Germinal center (tissue), 1 donor: ENCODE results near the gene DUSP1.
A peak's percentile ranks its signal among the peaks of the same experiment; 100 is the strongest.
"Not testable (repeated sequence)": the region's sequence is repeated elsewhere in the genome, so short reads cannot be mapped to it uniquely, and the experiment has no call there.

Experiments used
- DNase-seq: peaks from one replicate; pipeline ENCODE4 v3.0.0; 2012; ENCODE audit warnings: mixed read lengths, low spot score

The DUSP1 gene

GRCh38 chr5:172770675-172771438 is at the start of gene DUSP1:
Gene DUSP1, minus strand, starts transcription at chr5:172771195. Its CDS starts 243 bp downstream, at chr5:172770952.
- peak; percentile 97 for DNase-seq

DNA sequence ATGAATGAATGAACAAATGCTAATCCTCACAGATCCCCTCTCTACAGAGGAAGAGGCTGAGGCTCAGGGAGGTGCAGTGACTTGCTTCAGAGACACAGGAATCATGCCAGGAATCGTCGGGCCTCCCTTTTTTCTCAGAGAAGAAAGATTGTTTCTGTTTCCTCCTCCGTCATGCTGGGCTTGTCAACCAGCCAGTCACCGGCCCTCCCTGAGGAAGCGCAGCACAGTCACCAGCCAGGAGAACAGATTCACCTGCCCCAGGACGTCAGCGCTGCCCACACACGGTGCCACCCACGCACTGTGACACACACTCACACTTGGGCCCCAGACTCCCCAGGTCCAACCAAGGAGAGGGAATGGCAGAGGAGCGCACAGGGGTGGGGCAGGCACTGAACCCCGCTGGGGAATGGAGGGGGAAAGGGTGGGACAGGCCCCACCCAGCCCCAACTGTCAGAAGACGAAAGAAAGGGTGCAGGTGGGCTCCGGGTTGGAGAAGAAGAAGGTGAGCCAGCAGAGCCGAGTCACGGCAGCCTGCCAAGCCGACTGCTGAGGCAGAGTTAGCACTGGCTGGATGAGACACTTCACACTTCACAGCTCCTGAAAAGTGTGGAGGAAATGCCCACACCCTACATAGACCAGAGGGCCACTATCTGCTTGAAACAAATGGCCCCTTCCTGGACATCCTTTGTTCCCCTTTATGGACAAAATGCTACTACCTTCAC is 49.2 kb upstream of the DUSP1 start:
- DNase-seq: no peak

- no peak for DNase-seq
Measured at GRCh38 chr5:172819569-172819968, 48.6 kb upstream of the DUSP1 start.

DNA sequence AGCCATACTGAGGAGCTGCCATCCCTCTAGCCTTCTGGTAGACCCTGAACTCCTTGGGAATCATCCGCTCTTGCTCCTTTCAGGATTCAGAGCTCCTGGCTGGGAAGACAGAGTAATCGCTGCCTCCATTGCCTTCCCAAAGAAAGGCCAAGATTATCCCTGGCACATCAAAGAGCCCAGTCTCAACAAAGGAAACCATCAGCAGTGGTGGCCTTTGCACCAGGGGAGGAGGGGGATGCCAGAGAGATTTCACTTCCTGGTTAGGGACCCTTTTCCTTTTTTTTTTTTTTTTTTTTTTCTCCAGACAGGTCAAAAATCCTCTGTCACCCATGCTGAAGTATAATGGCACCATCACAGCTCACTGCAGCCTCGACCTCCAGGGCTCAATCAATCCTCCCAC is 47.1 kb upstream of the DUSP1 start:
- DNase-seq: no peak

- no peak for DNase-seq
Measured at GRCh38 chr5:172817664-172818063, 46.7 kb upstream of the DUSP1 start.

DNA sequence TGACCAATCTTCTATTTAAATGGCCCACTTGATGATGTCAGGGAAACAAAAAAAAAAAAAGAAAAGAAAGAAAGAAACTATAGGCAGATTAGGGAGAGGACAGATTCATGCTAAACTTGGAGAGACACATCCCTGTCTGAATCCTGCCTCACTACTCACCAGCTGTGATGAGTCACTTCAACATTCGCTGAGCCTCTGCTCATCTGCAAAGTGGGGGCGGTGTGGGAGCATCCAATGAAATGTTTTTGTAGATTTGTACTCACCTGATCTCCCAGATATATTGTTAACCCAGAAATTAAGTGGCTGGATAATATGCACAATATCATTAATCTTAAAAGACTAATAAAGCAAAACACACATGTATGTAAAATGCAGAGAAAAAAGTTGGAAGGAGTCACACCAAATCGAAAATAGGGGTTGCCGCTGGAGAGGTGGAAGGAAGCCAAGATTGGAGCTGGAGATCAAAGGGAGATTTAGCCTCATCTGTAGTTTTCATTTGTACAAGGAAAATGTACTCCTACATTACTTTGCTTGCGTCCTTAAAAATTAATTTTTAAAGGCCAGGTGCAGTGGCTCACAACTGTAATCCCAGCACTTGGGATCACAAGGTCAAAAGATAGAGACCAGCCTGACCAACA is 46.0 kb upstream of the DUSP1 start:
- DNase-seq: no peak

GRCh38 chr5:172815631-172816030 is 44.6 kb upstream of the DUSP1 start:
- no peak for DNase-seq

GRCh38 chr5:172810996-172811395 is 40.0 kb upstream of the DUSP1 start:
- not testable (repeated sequence) for DNase-seq

GRCh38 chr5:172809774-172810173 is 38.8 kb upstream of the DUSP1 start:
- no peak for DNase-seq

DNA sequence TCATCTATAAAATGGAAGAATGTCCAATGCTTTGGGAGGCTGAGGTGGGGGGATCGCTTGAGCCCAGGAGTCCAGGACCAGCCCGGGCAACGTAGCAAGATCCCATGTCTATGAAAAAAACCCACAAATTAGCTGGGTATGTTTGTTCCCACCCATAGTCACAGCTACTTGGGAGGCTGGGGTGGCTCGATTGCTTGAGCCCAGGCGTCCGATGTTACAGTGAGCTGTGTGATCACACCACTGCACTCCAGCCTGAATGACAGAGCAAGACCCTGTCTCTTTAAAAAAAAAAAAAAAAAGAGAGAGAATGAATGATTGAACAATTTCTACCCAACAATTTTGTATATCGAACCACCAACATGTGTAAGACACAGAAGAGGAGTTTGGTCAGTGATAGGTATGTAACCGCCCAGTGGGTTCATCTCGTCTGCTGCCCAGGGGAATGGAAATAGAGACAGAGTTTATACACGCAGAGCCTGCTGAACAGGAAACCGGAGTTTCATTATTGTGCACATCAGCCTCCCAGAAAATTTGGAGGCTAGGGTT is 36.8 kb upstream of the DUSP1 start:
- no peak for DNase-seq

- peak; percentile 95 for DNase-seq
Measured at GRCh38 chr5:172806897-172807672, 36.1 kb upstream of the DUSP1 start.

DNA sequence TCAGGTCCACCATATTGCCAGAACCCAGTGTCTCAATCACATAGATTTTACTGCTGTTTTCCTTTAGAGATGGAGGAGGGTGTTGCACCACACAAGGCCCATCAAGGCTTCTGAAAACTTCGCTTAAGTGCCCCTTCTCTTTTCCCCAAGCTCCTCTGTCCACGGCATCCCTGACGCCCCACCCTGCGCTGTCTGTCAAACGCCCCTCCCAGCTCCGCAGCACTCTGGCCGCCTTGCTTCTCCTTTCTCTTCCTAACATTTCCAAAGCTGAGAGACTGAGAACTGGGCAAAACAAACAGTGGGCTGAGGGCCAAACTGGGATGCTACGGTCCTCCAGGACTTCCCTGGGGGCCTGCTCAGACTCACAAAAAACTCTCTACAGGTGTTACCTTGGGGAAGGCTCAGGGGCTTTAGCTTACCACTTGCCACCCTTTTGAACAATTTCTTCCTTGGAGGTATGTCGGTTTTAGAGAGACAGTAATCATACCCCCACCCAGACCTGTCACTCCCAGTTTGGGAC is 34.8 kb upstream of the DUSP1 start:
- DNase-seq: no peak

DNA sequence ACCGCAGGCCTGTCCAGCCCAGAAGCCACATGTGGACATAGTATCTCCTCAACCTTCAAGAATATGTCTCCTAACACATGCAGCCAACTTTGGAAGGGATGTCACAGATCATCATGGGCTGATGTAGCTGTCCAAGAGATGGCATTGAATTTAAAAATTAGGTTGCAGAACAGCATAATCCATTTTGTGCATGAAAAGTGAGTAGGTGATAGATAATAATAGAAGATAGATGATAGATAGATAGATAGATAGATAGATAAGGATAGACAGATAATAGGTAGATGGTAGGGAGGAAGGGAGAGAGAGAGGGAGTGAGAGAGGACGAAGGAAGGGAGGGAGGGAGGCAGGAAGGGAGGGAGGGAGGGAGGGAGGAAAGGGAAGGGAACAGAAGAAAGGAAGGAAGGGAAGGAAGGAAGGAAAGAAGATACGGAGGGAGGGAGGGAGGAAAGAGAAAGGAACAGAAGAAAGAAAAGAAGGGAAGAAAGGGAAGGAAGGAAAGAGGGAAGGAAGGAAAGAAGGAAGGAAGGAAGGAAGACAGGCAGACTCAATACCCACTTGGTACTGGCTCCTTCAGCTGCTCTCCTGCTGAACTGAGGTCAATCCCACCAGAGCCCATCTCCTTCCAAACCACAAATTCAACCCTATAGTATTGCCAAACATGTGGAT is 34.2 kb upstream of the DUSP1 start:
- no peak for DNase-seq

GRCh38 chr5:172802567-172803176 is 31.7 kb upstream of the DUSP1 start:
- no peak for DNase-seq

GRCh38 chr5:172802112-172802511 is 31.1 kb upstream of the DUSP1 start:
- no peak for DNase-seq

- no peak for DNase-seq
Measured at GRCh38 chr5:172801179-172801671, 30.2 kb upstream of the DUSP1 start.

- no peak for DNase-seq
Measured at GRCh38 chr5:172800088-172800551, 29.1 kb upstream of the DUSP1 start.

GRCh38 chr5:172799416-172799815 is 28.4 kb upstream of the DUSP1 start:
- no peak for DNase-seq

DNA sequence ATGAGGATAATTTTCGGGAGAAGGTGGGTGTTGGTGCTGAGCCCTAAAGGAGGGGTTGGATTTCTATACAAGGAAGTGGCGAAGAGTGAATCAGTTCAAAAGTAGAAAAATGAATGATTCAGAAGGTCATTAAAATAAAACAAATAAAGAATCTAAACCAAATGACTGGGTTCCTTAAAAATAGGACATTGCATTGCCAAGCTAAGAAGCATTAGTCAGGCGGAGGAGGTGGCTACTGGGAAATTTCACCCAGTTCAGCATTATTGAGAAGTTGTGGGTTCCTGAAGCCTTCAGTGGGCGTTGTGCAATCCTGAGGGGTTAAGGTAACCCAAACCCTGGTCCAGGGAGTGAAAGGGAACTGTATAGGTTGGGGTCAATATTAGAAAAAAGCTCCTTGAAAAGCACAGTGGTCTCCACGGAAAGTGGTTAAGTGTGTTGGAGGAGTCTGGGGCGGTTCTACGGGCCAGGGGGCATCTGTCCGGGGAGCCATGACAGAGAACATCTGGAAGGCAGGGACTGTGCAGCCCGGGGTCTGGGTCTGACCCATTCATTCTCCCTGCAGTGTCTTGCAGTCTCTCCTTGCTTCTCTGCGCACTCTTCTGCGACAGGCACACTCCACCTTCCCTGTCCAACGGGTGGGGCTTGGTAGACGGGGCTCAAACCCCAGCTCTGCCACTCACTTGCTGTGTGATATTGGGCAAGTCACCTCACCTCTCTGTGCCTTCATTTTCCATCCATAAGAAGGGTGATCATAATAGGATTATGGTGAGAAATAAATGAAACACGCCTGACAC is 27.6 kb upstream of the DUSP1 start:
- no peak for DNase-seq

- DNase-seq: no peak
Measured at GRCh38 chr5:172797771-172798191, 26.8 kb upstream of the DUSP1 start.
